Esophagus muscularis mucosa (tissue), 4 donors: ENCODE results near the gene ING1.

ENCODE experiments used
- EP300 ChIP-seq: sonication (generic); formaldehyde crosslinking; IDR thresholded peaks from one replicate; pipeline ENCODE4 v1.6.1; 2017; ENCODE audit warnings: antibody characterized with exemption
- POLR2A ChIP-seq: fragments of 450-650 bp; IDR thresholded peaks from one replicate; pipeline ENCODE4 v1.6.1; 2017; ENCODE audit warnings: antibody characterized with exemption, moderate library complexity, mild to moderate bottlenecking, low read depth
- POLR2AphosphoS5 ChIP-seq, 2 donors: sonication (generic); formaldehyde crosslinking; IDR thresholded peaks; one replicate each; pipeline ENCODE4 v1.6.1; 2017; ENCODE audit warnings: antibody characterized with exemption in 2 of 2
- TF ChIP-seq, protein P1 (sequence below), 3 experiments: fragments of 200-600 bp in 2 of 3; fragments of 450-650 bp in 1 of 3; sonication (generic) in 2 of 3; IDR thresholded peaks; one replicate each; pipeline ENCODE4 v1.5.1; 2017 to 2019; ENCODE audit warnings: antibody characterized with exemption in 3 of 3, mild to moderate bottlenecking in 2 of 3, moderate library complexity in 1 of 3

- TF ChIP-seq, protein P1, sequence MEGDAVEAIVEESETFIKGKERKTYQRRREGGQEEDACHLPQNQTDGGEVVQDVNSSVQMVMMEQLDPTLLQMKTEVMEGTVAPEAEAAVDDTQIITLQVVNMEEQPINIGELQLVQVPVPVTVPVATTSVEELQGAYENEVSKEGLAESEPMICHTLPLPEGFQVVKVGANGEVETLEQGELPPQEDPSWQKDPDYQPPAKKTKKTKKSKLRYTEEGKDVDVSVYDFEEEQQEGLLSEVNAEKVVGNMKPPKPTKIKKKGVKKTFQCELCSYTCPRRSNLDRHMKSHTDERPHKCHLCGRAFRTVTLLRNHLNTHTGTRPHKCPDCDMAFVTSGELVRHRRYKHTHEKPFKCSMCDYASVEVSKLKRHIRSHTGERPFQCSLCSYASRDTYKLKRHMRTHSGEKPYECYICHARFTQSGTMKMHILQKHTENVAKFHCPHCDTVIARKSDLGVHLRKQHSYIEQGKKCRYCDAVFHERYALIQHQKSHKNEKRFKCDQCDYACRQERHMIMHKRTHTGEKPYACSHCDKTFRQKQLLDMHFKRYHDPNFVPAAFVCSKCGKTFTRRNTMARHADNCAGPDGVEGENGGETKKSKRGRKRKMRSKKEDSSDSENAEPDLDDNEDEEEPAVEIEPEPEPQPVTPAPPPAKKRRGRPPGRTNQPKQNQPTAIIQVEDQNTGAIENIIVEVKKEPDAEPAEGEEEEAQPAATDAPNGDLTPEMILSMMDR (IDR thresholded peaks at IDR 0.05) = no peak
- no peak for TF ChIP-seq POLR2A
- no peak for TF ChIP-seq POLR2AphosphoS5 (IDR thresholded peaks at IDR 0.05)
- TF ChIP-seq EP300 = no peak
Observed at GRCh38 chr13:110769097-110769496, 55.6 kb downstream of the ING1 start.
